ENCODE measurements around the gene CSGALNACT2.

Gene CSGALNACT2

GRCh38 chr10:43211431-43212042 lies 73.3 kb downstream of the CSGALNACT2 start:
- no peak for DNase-seq (ENCODE audit: low spot score)
- ChIA-PET CTCF (no interaction called here), POLR2A (ENCODE audit: low non-redundant PET) (no interaction called here)
- H3K27ac ChIP-seq: no peak overlapping the region
- TF ChIP-seq, protein P1, sequence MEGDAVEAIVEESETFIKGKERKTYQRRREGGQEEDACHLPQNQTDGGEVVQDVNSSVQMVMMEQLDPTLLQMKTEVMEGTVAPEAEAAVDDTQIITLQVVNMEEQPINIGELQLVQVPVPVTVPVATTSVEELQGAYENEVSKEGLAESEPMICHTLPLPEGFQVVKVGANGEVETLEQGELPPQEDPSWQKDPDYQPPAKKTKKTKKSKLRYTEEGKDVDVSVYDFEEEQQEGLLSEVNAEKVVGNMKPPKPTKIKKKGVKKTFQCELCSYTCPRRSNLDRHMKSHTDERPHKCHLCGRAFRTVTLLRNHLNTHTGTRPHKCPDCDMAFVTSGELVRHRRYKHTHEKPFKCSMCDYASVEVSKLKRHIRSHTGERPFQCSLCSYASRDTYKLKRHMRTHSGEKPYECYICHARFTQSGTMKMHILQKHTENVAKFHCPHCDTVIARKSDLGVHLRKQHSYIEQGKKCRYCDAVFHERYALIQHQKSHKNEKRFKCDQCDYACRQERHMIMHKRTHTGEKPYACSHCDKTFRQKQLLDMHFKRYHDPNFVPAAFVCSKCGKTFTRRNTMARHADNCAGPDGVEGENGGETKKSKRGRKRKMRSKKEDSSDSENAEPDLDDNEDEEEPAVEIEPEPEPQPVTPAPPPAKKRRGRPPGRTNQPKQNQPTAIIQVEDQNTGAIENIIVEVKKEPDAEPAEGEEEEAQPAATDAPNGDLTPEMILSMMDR (conservative IDR thresholded peaks at IDR 0.05; ENCODE audit: low read depth): no peak

DNA sequence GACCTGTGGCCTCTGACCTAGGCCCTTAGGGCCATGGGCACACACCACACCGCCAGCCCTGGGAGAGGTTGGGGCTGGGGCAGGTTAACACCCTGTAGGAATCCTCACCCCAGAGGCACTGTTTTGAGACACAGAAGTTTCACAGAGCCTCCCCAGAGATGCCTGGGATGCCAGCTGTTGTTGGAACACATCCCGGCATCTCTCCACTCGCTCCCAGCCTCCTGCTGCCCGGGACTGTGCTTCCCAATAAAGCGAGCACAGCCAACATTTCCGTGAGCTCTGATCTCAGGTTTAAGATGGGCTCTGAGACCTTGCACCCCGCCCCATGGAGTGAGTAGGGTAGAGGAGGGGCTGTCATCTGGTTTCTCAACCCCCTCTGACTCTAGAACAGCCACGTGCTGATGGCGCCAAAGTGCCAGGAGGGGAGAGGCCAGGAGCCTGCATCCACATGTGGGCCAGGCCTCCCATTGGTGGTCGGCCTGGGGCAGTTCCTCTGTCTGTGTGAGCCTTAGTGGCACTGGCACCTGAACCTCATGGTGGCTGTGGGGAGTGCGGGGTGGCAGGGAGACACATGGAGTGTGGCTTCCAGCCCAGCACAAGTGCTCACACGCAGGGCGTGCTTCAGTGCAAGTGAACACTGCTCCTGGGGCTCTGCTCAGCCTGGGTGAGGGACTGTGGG lies 73.9 kb downstream of the CSGALNACT2 start:
- CTCF ChIA-PET: no interaction called here
- H3K27ac ChIP-seq: no peak overlapping the region
- POLR2A ChIA-PET (ENCODE audit: low non-redundant PET): no interaction called here
- TF ChIP-seq, protein P1 (conservative IDR thresholded peaks at IDR 0.05; ENCODE audit: low read depth): no peak
- DNase-seq (ENCODE audit: low spot score): no peak

- ChIA-PET POLR2A (ENCODE audit: low non-redundant PET) (no interaction called here), CTCF (interaction anchor here (1.1 kb wide), 1 partner anchor 9 kb away, joined by 3 read pairs; no protein-coding TSS in a partner anchor)
- no peak overlapping the region for H3K27ac ChIP-seq
- TF ChIP-seq, protein P1 (conservative IDR thresholded peaks at IDR 0.05; ENCODE audit: low read depth): no peak
- peak; percentile 27 for DNase-seq (ENCODE audit: low spot score)
These were observed 76.1 kb downstream of the CSGALNACT2 start for GRCh38 chr10:43214071-43214955.

- no peak for DNase-seq (ENCODE audit: low spot score)
- ChIA-PET CTCF (interaction anchor here (1.1 kb wide), 1 partner anchor 10 kb away, joined by 3 read pairs; no protein-coding TSS in a partner anchor), POLR2A (ENCODE audit: low non-redundant PET) (no interaction called here)
- TF ChIP-seq, protein P1 (conservative IDR thresholded peaks at IDR 0.05; ENCODE audit: low read depth): no peak
- H3K27ac ChIP-seq: no peak overlapping the region
These were observed 76.8 kb downstream of the CSGALNACT2 start for GRCh38 chr10:43214956-43215561.

- no peak overlapping the region for H3K27ac ChIP-seq
- TF ChIP-seq, protein P1 (conservative IDR thresholded peaks at IDR 0.05; ENCODE audit: low read depth): no peak
- ChIA-PET POLR2A (ENCODE audit: low non-redundant PET) (no interaction called here), CTCF (interaction anchor here (0.7 kb wide), 1 partner anchor 54 kb away, joined by 3 read pairs; no protein-coding TSS in a partner anchor)
- no peak for DNase-seq (ENCODE audit: low spot score)
These were observed 77.7 kb downstream of the CSGALNACT2 start for GRCh38 chr10:43215758-43216455.
